ENCODE data around the gene PTGR2.

GRCh38 chr14:73802431-73803188 lies 49.0 kb upstream of the PTGR2 start:
- TF ChIP-seq POLR2A (IDR thresholded peaks at IDR 0.05; ENCODE audit: low read length), result no peak
- no peak for TF ChIP-seq GATA1 (IDR thresholded peaks at IDR 0.05; ENCODE audit: low read depth, low read length)
